Gastroesophageal sphincter (tissue), 3 donors: Measurements from ENCODE around the gene PEX26.
"Not testable (repeated sequence)": the region's sequence is repeated elsewhere in the genome, so short reads cannot be mapped to it uniquely, and the experiment has no call there.

ENCODE experiments used
- CTCF ChIP-seq, 4 experiments: fragments of 200-600 bp in 2 of 4; fragments of 450-650 bp in 2 of 4; sonication (generic) in 1 of 4; IDR thresholded peaks; one replicate each; pipeline ENCODE4 v1.5.1; 2017 to 2019; ENCODE audit warnings: antibody characterized with exemption in 4 of 4, mild to moderate bottlenecking in 2 of 4, moderate library complexity in 2 of 4
- EP300 ChIP-seq: sonication (generic); formaldehyde crosslinking; IDR thresholded peaks from one replicate; pipeline ENCODE4 v1.6.1; 2017; ENCODE audit warnings: antibody characterized with exemption, mild to moderate bottlenecking
- POLR2A ChIP-seq, 2 donors: fragments of 450-650 bp; IDR thresholded peaks; one replicate each; pipeline ENCODE4 v1.6.1; 2017; ENCODE audit warnings: antibody characterized with exemption in 2 of 2, mild to moderate bottlenecking in 2 of 2, moderate library complexity in 1 of 2

- not testable (repeated sequence) for TF ChIP-seq POLR2A (IDR thresholded peaks at IDR 0.05); CTCF (IDR thresholded peaks at IDR 0.05); EP300
Observed at GRCh38 chr22:18105981-18106380, 28.2 kb downstream of the PEX26 start.
